GM12891 (cell line): ENCODE results near the gene SORCS2.

Source experiments
- PAX5 ChIP-seq: IDR thresholded peaks from 2 replicates; pipeline ENCODE4 v1.6.1; 2011; ENCODE audit warnings: low read length, moderate library complexity, mild to moderate bottlenecking; ENCODE audit not compliant: insufficient read depth, severe bottlenecking
- POLR2A ChIP-seq: IDR thresholded peaks from 2 replicates; pipeline ENCODE4 v1.6.1; 2011; ENCODE audit warnings: low read depth, low read length, control low read depth
- POLR2AphosphoS5 ChIP-seq: IDR thresholded peaks from 2 replicates; pipeline ENCODE4 v1.6.1; 2011; ENCODE audit warnings: low read depth, low read length, control low read depth

DNA sequence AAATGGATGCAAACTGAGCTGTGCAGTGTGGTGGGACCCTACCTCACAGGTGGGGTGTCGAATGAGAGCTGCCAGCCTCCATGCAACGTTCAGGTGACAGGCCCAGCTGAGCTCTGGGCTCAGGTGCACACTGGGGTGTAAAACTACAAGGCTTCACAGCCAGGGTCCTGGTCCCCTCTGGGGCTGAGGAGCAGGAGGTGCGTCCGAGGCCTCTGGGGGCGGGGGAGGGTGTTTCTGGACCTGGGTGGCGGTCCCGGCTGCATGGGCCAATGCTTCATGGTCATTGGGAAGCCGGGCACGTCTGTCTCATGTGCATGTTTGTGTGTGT is 26.5 kb upstream of the SORCS2 start:
- TF ChIP-seq POLR2A (no peak), POLR2AphosphoS5 (no peak), PAX5 (no peak)
